ENCODE results near the gene ARSH. TPM values are rescaled to one million over a fixed set of nuclear protein-coding genes. Genes with fewer than 3 reads are reported as not detected.

Gene ARSH
- total and polyA plus RNA-seq, 10 of the 15 experiments (the other 5 are each of a cell fraction or from before 2014, with no cell fraction given) = 0.12 TPM; not detected in 9

GRCh38 chrX:2967584-2967983 lies 38.8 kb upstream of the ARSH start (continued):
- TF ChIP-seq CEBPZ (IDR thresholded peaks at IDR 0.05; ENCODE audit: low read depth, low read length) (no peak), MXI1 (IDR thresholded peaks at IDR 0.05; ENCODE audit: low read depth, low read length) (no peak), TAF1 (IDR thresholded peaks at IDR 0.05; ENCODE audit: borderline replicate concordance, low read depth, low read length) (no peak)

- ATAC-seq (peak; percentile 26; the same call in 1 of the 3 replicates), FAIRE-seq (no peak), DNase-seq (ENCODE audit: low read depth, low spot score) (no peak)
- Histone ChIP-seq H3K4me1 (ENCODE audit: control insufficient read depth, insufficient read depth, low read length) (no peaks in the 10 kb centered on the region), H4K20me1 (ENCODE audit: control insufficient read depth, insufficient read depth) (no peaks in the 10 kb centered on the region), H3K4me3 (no peak overlapping the region), H3K36me3 (ENCODE audit: control insufficient read depth in 2 of 2, insufficient read depth in 2 of 2, low read length in 1 of 2) (no peaks in the 10 kb centered on the region), H3K79me2 (ENCODE audit: control insufficient read depth, insufficient read depth, low read length) (no peaks in the 10 kb centered on the region), H3K27me3 (replicated peaks in 1 of 2; ENCODE audit: control insufficient read depth in 2 of 2, insufficient read depth in 2 of 2, low read length in 1 of 2) (no peaks in the 10 kb centered on the region), H3K27ac (ENCODE audit: control insufficient read depth, insufficient read depth) (no peak overlapping the region), H3K9me3 (replicated peaks; ENCODE audit: control insufficient read depth, insufficient read depth, low read length) (no peaks in the 10 kb centered on the region; the same call in 2 of the 3 replicates), H3K4me2 (ENCODE audit: control insufficient read depth, insufficient read depth) (0 out of 2 replicates have a peak overlapping the region, but pooled peaks have one; percentile 25), H3K9ac (ENCODE audit: control insufficient read depth, insufficient read depth, low read length) (no peak overlapping the region), H2AFZ (ENCODE audit: control insufficient read depth, low read depth, low read length) (no peak overlapping the region; the same call in 1 of the 2 replicates)
- in situ Hi-C loops (cut with MboI) = no loop called here
- BruUV-seq (replicated peaks) = no TSS peak
- ChIA-PET CTCF (no interaction called here), RAD21 (ENCODE audit: unreplicated experiment) (no interaction called here), SMC1A (ENCODE audit: uncharacterized antibody, unreplicated experiment) (no interaction called here), POLR2A (no interaction called here)
- intact Hi-C loops (cut with micrococcal nuclease; ENCODE audit: unreplicated experiment) = no loop called here
- WGBS (ENCODE audit: insufficient coverage, insufficient replicate concordance, low lambda C conversion rate, missing lambda C conversion rate) = 37% methylated on average over 27 of the region's 27 CpGs
- no peak for TF ChIP-seq SRF (IDR thresholded peaks at IDR 0.05; ENCODE audit: low read depth in 2 of 2, low read length in 2 of 2)
- TF ChIP-seq POLR2A (IDR thresholded peaks at IDR 0.05; ENCODE audit: low read depth, low read length) = no peak
- no peak for TF ChIP-seq BCLAF1 (IDR thresholded peaks at IDR 0.05)
- TF ChIP-seq MYB (IDR thresholded peaks at IDR 0.05; ENCODE audit: borderline replicate concordance, low read depth, low read length) = no peak
- TF ChIP-seq SMC3 (IDR thresholded peaks at IDR 0.05; ENCODE audit: borderline replicate concordance, low read length) = no peak
- TF ChIP-seq SIX5 (IDR thresholded peaks at IDR 0.05; ENCODE audit: low read depth, low read length, severe bottlenecking) = no peak
- TF ChIP-seq IKZF1 (conservative IDR thresholded peaks at IDR 0.05) = no peak
- TF ChIP-seq MTA3 (IDR thresholded peaks at IDR 0.05; ENCODE audit: borderline replicate concordance, low read length) = no peak
- no peak for TF ChIP-seq KAT2A (conservative IDR thresholded peaks at IDR 0.05; ENCODE audit: control insufficient read depth, low read depth, low read length)
- no peak for TF ChIP-seq NRF1 (conservative IDR thresholded peaks at IDR 0.05; ENCODE audit: low read depth, low read length)
- no peak for TF ChIP-seq ELK1 (IDR thresholded peaks at IDR 0.05; ENCODE audit: low read depth, low read length)
- TF ChIP-seq KDM1A (IDR thresholded peaks at IDR 0.05; ENCODE audit: borderline replicate concordance) = no peak
Observed at GRCh38 chrX:2967998-2968909, 38.1 kb upstream of the ARSH start.
